ENCODE data around the gene CHPT1.
A peak's percentile ranks its signal among the peaks of the same experiment; 100 is the strongest.

CHPT1 gene

DNA sequence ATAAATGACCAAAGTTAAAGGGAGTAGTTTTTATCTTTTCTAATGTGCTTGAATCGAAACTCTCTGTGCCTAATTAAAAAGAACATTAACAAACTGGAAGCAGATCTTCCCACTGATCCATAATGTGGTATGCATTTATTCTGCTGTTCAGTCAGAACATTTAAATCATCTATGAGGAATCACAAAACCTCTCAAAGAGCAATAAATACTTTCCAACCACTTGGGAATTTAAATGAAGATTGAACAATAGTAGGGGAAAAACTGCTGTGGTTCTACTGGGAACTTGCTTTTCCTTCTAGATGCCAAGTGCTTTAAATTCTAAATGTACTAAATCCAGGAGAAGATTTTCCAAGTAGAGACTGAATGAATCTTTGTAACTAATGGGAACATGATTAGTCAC is 12.3 kb upstream of the CHPT1 start:
- no peak for DNase-seq (ENCODE audit: low spot score)

GRCh38 chr12:101686176-101686575 is 11.3 kb upstream of the CHPT1 start:
- DNase-seq (ENCODE audit: low spot score) = no peak

GRCh38 chr12:101690544-101691098 is 6.8 kb upstream of the CHPT1 start:
- no peak for DNase-seq (ENCODE audit: low spot score)

GRCh38 chr12:101691503-101692096 is 5.8 kb upstream of the CHPT1 start:
- DNase-seq (ENCODE audit: low spot score) = no peak

DNA sequence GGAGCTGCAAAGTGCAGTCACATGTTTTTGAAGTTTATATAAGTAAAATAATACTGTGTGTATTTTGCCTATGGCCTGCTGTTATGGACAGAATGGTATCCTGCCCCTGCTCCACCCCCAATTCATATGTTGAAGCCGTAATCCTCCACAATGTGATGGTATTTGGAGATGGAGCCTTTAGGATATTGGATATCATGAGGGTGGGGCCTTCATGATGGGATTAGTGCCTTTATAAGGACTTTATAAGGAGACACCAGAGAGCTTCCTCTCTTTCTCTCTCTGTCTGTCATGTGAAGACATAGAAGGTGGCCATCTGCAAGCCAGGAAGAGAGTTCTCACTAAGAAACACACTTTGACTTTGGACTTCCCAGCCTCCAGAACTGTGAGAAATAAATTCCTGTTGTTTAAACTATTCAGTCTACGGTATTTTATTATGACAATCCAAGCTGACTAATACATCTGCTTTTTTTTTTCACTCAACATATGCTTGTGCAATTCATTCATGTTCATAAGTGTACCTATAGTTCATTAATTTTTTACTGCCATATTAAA is 3.1 kb upstream of the CHPT1 start:
- no peak for DNase-seq (ENCODE audit: low spot score)

GRCh38 chr12:101694986-101695385 is 2.5 kb upstream of the CHPT1 start:
- DNase-seq (ENCODE audit: low spot score) = no peak

DNA sequence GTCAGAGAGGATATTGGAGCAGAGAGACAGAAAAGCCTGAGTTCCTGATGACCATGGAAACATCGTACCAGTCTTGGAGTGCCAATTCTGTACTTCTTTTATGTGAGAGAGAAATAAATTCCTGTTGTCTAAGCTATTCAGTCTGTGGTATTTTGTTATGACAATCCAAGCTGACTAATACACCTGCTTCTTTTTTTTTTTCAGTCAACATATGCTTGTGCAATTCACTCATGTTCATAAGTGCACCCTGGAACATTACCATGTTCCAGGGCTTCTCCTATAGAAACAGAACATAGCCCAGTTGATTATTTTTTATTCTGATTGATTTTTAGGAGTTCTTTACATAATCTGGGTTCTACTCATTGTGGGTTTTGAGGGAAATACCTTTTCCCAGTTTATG is 1.7 kb upstream of the CHPT1 start:
- DNase-seq (ENCODE audit: low spot score) = peak; percentile 22

DNA sequence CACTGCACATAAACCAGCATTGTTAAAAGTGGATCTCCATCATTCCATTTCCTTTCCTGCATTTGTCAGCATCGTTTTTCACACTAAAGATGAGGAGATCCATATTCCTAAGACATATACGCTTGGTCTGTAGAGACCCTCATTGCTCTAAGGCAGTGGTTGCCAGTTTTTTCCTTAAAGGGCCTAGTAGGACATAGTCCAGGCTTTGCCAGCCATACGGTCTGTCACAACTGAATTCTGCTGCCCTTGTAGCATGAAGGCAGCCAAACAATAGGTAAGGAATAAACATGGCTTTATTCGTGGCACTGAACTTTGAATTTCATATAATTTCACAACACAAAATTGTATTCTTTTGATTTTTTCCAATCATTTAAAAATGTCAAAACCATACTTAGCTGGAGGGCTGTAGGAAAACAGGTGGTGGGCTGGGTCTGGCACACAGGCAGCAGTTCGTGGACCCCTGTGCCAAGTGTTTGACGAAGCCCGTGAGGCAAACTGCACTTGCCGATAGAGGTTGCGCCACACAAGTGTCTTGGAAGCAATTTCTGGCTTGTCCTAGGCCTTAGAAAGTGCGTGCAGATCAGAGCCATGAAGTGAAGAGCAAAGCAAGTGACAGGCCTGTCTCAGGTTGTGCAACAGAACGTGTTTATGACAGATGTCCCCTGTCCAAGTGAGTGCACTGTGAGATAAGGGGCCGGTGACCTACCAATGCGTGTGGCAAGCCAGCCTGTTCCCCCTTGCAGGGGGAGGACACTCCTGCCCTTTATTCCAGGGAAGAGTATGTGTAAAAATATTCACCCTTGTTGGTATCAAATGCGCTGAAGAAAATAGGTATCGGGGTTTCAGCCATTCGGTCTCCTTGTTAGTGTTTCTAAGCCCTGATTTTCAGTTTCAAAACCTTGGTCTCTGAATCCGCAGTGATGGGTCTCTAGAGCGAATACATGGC is 916 bp upstream of the CHPT1 start:
- peak; percentile 16 for DNase-seq (ENCODE audit: low spot score)

- DNase-seq (ENCODE audit: low spot score) = peak; percentile 46
These were observed 725 bp downstream of the CHPT1 start for GRCh38 chr12:101697930-101698799.

DNA sequence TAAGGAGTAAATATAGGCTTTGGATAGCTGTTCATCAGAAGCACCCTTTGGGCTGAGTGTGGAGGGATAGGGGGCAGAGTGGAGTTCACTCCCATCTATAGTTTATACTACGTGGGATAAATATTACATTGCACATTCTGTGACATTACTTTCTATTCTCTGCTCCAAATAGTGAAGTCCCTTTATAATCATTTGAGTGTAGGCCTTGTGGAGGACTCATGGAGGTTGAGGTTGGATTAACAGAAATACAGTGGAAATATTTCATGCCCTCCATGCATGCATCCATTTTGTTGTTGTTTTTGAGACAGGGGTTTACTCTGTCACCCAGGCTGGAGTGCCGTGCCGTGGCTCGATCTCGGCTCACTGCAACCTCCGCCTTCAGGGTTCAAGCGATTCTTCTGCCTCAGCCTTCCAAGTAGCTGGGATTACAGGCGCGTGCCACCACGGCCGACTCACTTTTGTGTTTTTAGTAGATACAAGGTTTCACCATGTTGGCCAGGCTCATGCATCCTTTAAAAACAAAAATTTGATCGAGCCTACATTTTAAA is 1.4 kb downstream of the CHPT1 start:
- peak; percentile 8 for DNase-seq (ENCODE audit: low spot score)

GRCh38 chr12:101700299-101700820 is 2.9 kb downstream of the CHPT1 start:
- no peak for DNase-seq (ENCODE audit: low spot score)

GRCh38 chr12:101703487-101703886 is 6.0 kb downstream of the CHPT1 start:
- DNase-seq (ENCODE audit: low spot score) = no peak

- no peak for DNase-seq (ENCODE audit: low spot score)
These were observed 9.0 kb downstream of the CHPT1 start for GRCh38 chr12:101706403-101706802.

GRCh38 chr12:101707131-101707782 is 9.8 kb downstream of the CHPT1 start:
- DNase-seq (ENCODE audit: low spot score) = no peak

- DNase-seq (ENCODE audit: low spot score) = no peak
These were observed 12.8 kb downstream of the CHPT1 start for GRCh38 chr12:101710288-101710687.

DNA sequence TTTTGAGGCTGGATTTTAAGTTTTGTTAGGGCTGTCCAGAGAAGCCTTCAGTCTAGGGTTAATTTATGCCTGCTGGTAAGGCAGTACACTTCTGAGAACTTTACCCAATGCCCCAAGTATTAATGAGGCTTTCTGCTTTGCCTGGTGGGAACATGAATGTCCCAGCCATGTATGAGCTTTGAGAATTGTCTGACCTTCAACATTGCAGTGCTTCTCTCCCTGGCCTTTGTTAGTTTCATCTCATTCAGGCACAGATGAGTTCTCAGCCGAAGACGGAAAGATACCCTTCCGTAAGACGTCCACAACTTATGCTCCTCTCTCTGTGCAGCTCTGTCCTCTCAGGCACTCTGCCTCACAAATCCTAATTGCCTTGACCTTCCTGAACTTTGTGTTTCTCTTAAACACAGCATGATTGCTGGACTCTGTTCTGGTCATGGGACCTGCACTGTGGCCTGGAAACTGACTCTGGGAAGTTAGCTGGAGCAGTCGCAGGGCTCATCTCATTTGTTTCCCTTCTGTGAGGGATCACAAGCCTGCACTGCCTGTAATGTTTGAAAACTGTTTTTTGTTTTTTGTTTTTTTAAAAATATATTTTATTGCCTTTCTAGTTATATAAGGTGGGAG is 15.7 kb downstream of the CHPT1 start:
- DNase-seq (ENCODE audit: low spot score) = no peak

DNA sequence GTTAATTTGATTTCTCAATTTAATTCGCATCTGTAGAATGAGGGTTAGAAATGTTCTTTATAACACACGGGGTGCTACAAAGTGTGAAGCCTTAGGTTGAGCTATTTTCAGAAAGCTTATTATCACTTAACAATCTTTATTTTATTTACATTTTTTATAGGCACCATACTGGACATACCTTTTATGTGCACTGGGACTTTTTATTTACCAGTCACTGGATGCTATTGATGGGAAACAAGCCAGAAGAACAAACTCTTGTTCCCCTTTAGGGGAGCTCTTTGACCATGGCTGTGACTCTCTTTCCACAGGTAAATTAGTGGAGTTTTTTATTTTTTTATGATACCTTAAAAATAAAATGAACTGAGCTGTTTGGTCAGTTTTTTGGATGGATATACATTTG is 16.5 kb downstream of the CHPT1 start:
- no peak for DNase-seq (ENCODE audit: low spot score)

DNA sequence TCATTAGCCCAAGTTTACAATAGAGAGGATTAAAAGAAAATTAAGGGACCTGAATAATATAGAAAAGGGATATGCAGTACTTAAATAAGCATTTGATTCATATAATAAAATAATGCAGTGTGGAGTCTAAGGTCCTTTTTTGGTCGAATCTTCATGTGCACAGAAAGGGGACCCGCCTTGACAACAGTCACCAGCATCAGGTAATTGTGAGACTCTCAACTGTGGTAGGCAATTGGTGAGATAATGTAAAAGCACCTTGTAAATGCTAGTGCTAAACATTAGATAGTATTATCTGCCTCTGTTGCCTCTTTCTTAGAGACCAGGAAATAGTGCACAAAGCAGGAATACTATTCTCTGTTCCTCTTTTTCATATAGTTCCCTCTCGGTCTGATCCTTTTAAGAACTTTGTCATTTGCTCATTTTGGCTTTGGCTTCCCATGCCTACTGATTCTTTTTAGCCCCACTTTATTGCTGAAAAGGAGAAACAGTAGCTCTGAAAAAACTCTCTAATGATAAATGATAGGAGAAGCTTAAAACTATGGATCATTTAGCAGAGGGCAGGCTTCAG is 17.5 kb downstream of the CHPT1 start:
- no peak for DNase-seq (ENCODE audit: low spot score)

DNA sequence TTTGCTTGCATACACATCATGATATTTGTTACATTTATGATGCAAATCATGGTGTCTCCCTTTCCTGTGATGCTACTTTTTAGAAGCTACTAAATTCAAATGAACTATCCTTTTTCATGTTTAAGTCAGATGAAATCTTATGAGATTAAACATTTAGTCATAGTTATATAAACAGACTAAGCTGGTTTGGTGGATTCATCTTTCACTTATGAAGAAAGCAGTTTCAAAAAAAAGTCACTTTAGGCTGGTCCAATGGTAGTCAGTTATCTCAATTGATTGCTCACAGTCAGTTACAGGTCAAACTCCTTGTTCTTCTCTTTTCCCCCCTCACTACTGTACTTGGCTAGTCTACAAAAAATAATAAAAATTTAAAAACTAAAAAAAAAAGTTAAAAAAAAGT is 22.1 kb downstream of the CHPT1 start:
- no peak for DNase-seq (ENCODE audit: low spot score)

DNA sequence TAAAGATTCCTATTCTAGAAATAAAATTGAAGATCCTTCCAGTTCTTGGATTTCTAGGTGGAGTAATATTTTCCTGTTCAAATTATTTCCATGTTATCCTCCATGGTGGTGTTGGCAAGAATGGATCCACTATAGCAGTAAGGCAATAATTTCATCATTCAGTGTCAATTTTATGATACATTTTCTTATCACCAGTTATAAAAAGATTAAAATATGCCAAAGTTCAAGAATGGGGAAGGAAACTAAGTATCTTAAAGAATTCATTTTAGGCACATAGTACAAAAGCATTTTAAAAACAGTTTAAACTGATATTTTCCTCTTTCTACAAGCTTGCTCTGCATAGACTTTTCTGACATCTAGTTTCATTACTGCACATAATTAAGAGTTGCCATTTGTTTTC is 22.7 kb downstream of the CHPT1 start:
- DNase-seq (ENCODE audit: low spot score) = no peak

Measured in LoVo (cell line).